Bronchial epithelial cell (primary cell): Measurements from ENCODE around the gene PPP2R2B. TPM values are rescaled to one million over a fixed set of nuclear protein-coding genes. Genes with fewer than 3 reads are reported as not detected.

Experiments
- DNase-seq: peaks from one replicate; pipeline ENCODE4 v3.0.0-alpha.2; 2010; ENCODE audit warnings: low read depth
- FAIRE-seq: peaks from 2 replicates; lab custom pipeline; 2011; peaks lifted over from hg19 to GRCh38; lab: Jason Lieb, UNC
- H3K27me3 ChIP-seq: 2 replicates; pipeline ENCODE4 v1.5.1; 2011; ENCODE audit warnings: low read length; ENCODE audit not compliant: control insufficient read depth, insufficient read depth
- H3K36me3 ChIP-seq: 2 replicates; pipeline ENCODE4 v1.5.1; 2011; ENCODE audit warnings: low read length; ENCODE audit not compliant: control insufficient read depth, insufficient read depth
- H3K4me3 ChIP-seq: 2 replicates; pipeline ENCODE4 v1.5.1; 2011; ENCODE audit warnings: mild to moderate bottlenecking, low read depth, low read length, control low read depth
- CTCF ChIP-seq: IDR thresholded peaks from 2 replicates; pipeline ENCODE4 v1.5.1; 2011; ENCODE audit warnings: mild to moderate bottlenecking, moderate library complexity, low read length, control low read depth, inconsistent platforms; ENCODE audit not compliant: insufficient read depth, severe bottlenecking
- total RNA-seq: library from RNA; depleted of rRNA; stranded (reverse); fragments of >200 nt; gene quantifications from 2 replicates; pipeline ENCODE4 v1.2.1, GENCODE V29; 2014

The PPP2R2B gene
- total RNA-seq, 1 donor from 2014 or later: under 0.01 TPM

DNA sequence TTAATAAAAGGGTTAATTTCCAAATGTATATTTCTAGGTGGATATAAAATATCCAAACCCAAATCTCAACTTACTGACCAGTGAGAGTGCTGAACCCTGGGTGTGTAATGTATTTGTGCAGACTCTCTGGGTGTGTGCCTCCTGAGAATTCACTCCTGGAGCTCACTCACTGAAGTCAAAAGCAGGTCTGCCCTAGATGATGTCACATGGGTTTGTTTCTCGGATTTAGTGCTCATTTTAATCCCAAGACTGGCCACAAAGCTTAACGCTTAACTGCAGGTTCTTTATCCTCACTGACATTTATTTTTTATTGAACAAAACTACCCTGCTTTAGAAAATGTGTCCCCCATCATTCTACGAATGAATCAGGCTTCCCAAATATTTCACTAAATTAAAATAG is 179.4 kb downstream of the PPP2R2B start:
- DNase-seq (no peak), FAIRE-seq (no peak)
- Histone ChIP-seq H3K27me3 (no peaks in the 10 kb centered on the region), H3K36me3 (no peaks in the 10 kb centered on the region), H3K4me3 (no peak overlapping the region)
- no peak for TF ChIP-seq CTCF

DNA sequence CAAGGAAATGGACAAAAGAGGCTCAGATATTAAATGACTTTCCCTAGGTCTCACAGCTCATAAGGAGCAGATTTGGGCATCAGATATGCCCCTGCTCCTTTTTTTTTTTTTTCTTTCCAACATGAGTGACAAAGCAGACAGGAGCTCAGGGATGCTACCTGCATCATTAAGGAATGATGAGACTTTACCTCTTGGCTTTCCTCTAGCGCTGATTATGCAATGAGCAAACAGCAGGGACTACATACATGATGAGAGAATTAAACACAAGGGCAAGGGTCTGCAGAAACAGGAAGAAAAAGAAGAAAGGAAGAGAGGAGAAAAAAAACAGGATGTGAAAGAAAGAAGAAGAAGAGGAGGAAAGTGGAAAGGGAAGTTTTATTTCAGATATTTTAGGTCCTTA is 179.9 kb downstream of the PPP2R2B start:
- Histone ChIP-seq H3K36me3 (no peaks in the 10 kb centered on the region), H3K4me3 (no peak overlapping the region), H3K27me3 (no peaks in the 10 kb centered on the region)
- DNase-seq: no peak
- TF ChIP-seq CTCF: no peak
- FAIRE-seq: no peak

- TF ChIP-seq CTCF: no peak
- no peak for FAIRE-seq
- no peaks in the 10 kb centered on the region for H3K27me3 ChIP-seq
These were observed 181.3 kb downstream of the PPP2R2B start for GRCh38 chr5:146697211-146697610.

DNA sequence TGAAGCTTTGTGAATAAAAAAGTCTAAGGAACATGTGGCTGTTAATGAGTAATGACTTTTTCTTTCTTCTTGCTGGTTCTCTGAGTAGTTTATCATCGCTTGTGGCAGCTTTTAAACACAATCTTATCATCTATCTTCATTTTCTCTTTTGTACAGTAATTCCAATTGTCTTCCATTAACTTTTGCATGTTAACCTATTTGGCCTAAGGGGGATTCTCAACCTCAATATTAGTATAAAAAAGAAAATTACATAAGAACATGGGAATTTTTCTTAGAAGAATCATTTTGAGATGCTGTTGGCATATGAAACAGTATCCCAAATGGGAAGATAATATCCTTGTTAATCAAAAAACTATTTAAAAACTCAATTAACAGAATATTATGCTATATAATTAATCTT is 182.9 kb downstream of the PPP2R2B start:
- FAIRE-seq: no peak
- DNase-seq: no peak
- Histone ChIP-seq H3K4me3 (no peak overlapping the region), H3K36me3 (no peaks in the 10 kb centered on the region), H3K27me3 (no peaks in the 10 kb centered on the region)
- no peak for TF ChIP-seq CTCF

More at GRCh38 chr5:146697211-146697610, 181.3 kb downstream of the PPP2R2B start:
- no peak overlapping the region for H3K4me3 ChIP-seq
- H3K36me3 ChIP-seq: no peaks in the 10 kb centered on the region
- no peak for DNase-seq

DNA sequence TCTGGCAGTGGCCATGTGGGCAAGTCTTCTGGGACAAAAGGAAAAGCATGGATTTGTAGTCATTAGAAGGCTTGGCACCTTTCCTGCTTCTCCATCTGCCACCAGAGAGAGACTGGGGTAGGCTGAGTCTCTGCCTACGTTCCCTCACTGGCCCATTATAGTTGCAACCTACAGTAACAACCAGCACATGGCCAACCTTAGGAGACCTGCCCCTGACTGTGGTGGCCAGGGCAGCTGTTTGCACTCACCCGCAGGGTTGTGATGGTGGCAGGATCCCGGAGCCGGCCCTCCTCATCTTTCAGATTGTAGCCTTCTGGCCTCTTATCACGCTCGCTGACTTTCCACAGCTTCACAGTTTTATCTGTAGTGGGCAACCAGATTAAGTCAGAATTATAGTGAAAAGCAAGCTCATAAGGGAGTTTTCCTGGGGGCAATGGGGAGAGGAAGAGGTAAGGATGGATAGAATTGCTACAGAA is 187.6 kb downstream of the PPP2R2B start:
- DNase-seq: no peak

More for the DNA sequence above, 187.6 kb downstream of the PPP2R2B start:
- no peaks in the 10 kb centered on the region for H3K36me3 ChIP-seq
- FAIRE-seq: no peak
- no peaks in the 10 kb centered on the region for H3K27me3 ChIP-seq
- no peak for TF ChIP-seq CTCF
- H3K4me3 ChIP-seq: no peak overlapping the region
